ENCODE measurements around the gene ZBTB38.

ZBTB38 gene

GRCh38 chr3:141336672-141337522 lies 31.4 kb upstream of the ZBTB38 start:
- FAIRE-seq: peak; percentile 95
- peak; percentile 91 for DNase-seq (ENCODE audit: low spot score)

- no peak for DNase-seq (ENCODE audit: low spot score)
Measured at GRCh38 chr3:141337523-141337854, 30.8 kb upstream of the ZBTB38 start.

GRCh38 chr3:141337991-141338390 lies 30.3 kb upstream of the ZBTB38 start:
- no peak for DNase-seq (ENCODE audit: low spot score)
- no peak for FAIRE-seq

More at GRCh38 chr3:141337523-141337854, 30.8 kb upstream of the ZBTB38 start:
- FAIRE-seq: no peak

GRCh38 chr3:141338881-141339280 lies 29.4 kb upstream of the ZBTB38 start:
- FAIRE-seq (no peak), DNase-seq (ENCODE audit: low spot score) (no peak)

- FAIRE-seq: no peak
- no peak for DNase-seq (ENCODE audit: low spot score)
Measured at GRCh38 chr3:141341536-141341935, 26.8 kb upstream of the ZBTB38 start.

GRCh38 chr3:141342386-141342785 lies 25.9 kb upstream of the ZBTB38 start:
- FAIRE-seq: no peak
- DNase-seq (ENCODE audit: low spot score): no peak

- no peak for DNase-seq (ENCODE audit: low spot score)
- FAIRE-seq: no peak
Measured at GRCh38 chr3:141343077-141343476, 25.2 kb upstream of the ZBTB38 start.

- FAIRE-seq: no peak
Measured at GRCh38 chr3:141343865-141344271, 24.4 kb upstream of the ZBTB38 start.

GRCh38 chr3:141345528-141345927 lies 22.8 kb upstream of the ZBTB38 start:
- FAIRE-seq: no peak

More at GRCh38 chr3:141343865-141344271, 24.4 kb upstream of the ZBTB38 start:
- no peak for DNase-seq (ENCODE audit: low spot score)

GRCh38 chr3:141346007-141346406 lies 22.3 kb upstream of the ZBTB38 start:
- no peak for FAIRE-seq
- DNase-seq (ENCODE audit: low spot score): no peak

More at GRCh38 chr3:141345528-141345927, 22.8 kb upstream of the ZBTB38 start:
- DNase-seq (ENCODE audit: low spot score): no peak

- no peak for FAIRE-seq
- DNase-seq (ENCODE audit: low spot score): no peak
Measured at GRCh38 chr3:141346418-141346817, 21.9 kb upstream of the ZBTB38 start.

- DNase-seq (ENCODE audit: low spot score) (no peak), FAIRE-seq (no peak)
Measured at GRCh38 chr3:141346839-141347238, 21.5 kb upstream of the ZBTB38 start.

GRCh38 chr3:141348837-141349236 lies 19.5 kb upstream of the ZBTB38 start:
- DNase-seq (ENCODE audit: low spot score) (no peak), FAIRE-seq (no peak)

GRCh38 chr3:141349711-141350110 lies 18.6 kb upstream of the ZBTB38 start:
- FAIRE-seq (no peak), DNase-seq (ENCODE audit: low spot score) (no peak)

GRCh38 chr3:141350666-141351065 lies 17.6 kb upstream of the ZBTB38 start:
- FAIRE-seq (no peak), DNase-seq (ENCODE audit: low spot score) (no peak)

- DNase-seq (ENCODE audit: low spot score) (no peak), FAIRE-seq (no peak)
Measured at GRCh38 chr3:141352262-141352984, 15.9 kb upstream of the ZBTB38 start.

- DNase-seq (ENCODE audit: low spot score): no peak
- no peak for FAIRE-seq
Measured at GRCh38 chr3:141353652-141354495, 14.4 kb upstream of the ZBTB38 start.

- DNase-seq (ENCODE audit: low spot score) (no peak), FAIRE-seq (no peak)
Measured at GRCh38 chr3:141354517-141354916, 13.8 kb upstream of the ZBTB38 start.

GRCh38 chr3:141355242-141355641 lies 13.1 kb upstream of the ZBTB38 start:
- no peak for DNase-seq (ENCODE audit: low spot score)
- FAIRE-seq: no peak

GRCh38 chr3:141356046-141356445 lies 12.3 kb upstream of the ZBTB38 start:
- no peak for FAIRE-seq

GRCh38 chr3:141360888-141361598 lies 7.3 kb upstream of the ZBTB38 start:
- FAIRE-seq (no peak), DNase-seq (ENCODE audit: low spot score) (peak; percentile 57)

More at GRCh38 chr3:141356046-141356445, 12.3 kb upstream of the ZBTB38 start:
- DNase-seq (ENCODE audit: low spot score): no peak
